ENCODE data around the gene GADD45B. TPM values are rescaled to one million over a fixed set of nuclear protein-coding genes. Genes with fewer than 3 reads are reported as not detected.

GADD45B gene
- total RNA-seq, 3 donors from 2014 or later = 136 to 301 (median 172) TPM

DNA sequence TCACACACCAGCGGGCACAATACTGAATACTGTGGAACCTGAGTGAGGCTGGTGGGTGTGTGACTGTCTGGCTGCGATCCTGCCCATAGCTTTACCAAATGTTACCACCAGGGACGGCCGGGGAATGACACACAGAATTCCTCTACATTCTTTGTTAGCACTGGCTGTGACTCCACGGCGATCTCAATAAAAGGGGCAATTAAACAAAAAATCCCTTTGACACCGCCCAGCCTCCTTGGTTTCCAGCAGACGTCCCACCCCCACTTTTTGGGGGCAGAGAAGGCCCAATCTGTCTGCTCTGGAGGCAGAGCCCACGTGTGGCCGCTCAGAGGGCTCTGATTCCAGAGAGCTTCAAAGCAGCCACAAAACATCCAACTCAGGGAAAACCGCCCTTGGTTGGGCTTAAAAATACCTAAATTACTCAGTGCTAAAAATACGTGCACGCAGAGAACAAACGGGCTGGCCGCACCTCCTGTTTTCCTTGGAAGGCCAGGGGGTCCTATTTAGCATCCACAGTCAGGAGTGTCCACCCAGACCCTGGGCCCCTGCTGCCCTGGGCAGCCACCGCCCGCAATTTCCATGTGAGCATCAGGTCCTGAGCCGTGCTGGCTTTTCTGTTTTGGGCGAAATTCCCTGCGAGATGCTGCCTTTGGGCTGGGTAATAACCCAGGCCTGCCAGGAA, 47.8 kb downstream of the GADD45B start:
- H3K9me3 ChIP-seq = no peaks in the 10 kb centered on the region
- intact Hi-C loops (cut with DNase I; ENCODE audit: low total_unique reads) = no loop called here
- no peak for TF ChIP-seq POLR2A (IDR thresholded peaks at IDR 0.05)
- TF ChIP-seq, protein P1, sequence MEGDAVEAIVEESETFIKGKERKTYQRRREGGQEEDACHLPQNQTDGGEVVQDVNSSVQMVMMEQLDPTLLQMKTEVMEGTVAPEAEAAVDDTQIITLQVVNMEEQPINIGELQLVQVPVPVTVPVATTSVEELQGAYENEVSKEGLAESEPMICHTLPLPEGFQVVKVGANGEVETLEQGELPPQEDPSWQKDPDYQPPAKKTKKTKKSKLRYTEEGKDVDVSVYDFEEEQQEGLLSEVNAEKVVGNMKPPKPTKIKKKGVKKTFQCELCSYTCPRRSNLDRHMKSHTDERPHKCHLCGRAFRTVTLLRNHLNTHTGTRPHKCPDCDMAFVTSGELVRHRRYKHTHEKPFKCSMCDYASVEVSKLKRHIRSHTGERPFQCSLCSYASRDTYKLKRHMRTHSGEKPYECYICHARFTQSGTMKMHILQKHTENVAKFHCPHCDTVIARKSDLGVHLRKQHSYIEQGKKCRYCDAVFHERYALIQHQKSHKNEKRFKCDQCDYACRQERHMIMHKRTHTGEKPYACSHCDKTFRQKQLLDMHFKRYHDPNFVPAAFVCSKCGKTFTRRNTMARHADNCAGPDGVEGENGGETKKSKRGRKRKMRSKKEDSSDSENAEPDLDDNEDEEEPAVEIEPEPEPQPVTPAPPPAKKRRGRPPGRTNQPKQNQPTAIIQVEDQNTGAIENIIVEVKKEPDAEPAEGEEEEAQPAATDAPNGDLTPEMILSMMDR (IDR thresholded peaks at IDR 0.05) = peak in 1 of 3 donors; percentile 21
- H3K36me3 ChIP-seq = no peaks in the 10 kb centered on the region
- no peak overlapping the region for H3K4me3 ChIP-seq
- H3K4me1 ChIP-seq = no peaks in the 10 kb centered on the region
- H3K27ac ChIP-seq = peak overlapping the region in 1 of 2 donors; percentile 39
- H3K27me3 ChIP-seq = no peaks in the 10 kb centered on the region
- no peak for DNase-seq (ENCODE audit: low spot score in 2 of 2)

DNA sequence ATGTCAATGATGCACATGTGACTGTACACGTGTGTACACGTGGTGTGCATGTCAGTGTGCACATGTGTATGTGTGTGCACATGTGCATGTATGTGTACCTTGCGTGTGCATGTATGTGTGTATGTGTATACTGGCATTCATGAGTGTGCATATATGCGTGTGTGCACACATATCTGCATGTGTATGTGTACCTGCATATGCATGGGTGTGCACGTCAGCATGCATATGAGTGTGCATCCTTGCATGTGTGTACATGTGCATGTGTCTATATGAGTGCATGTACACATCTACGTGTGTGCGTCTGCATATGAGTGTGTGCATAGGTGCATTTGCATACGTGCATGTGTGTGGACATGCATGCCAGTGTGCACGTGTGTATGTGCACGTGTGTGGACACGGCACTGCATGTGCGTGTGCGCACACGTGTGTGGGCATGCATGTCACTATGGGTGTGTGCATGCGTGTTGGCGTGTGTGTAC, 48.5 kb downstream of the GADD45B start:
- Histone ChIP-seq H3K4me3 (no peak overlapping the region), H3K27me3 (no peaks in the 10 kb centered on the region), H3K36me3 (no peaks in the 10 kb centered on the region), H3K9me3 (no peaks in the 10 kb centered on the region), H3K27ac (no peak overlapping the region), H3K4me1 (no peaks in the 10 kb centered on the region)
- DNase-seq (ENCODE audit: low spot score in 2 of 2) = no peak
- intact Hi-C loops (cut with DNase I; ENCODE audit: low total_unique reads) = no loop called here
- TF ChIP-seq POLR2A (IDR thresholded peaks at IDR 0.05) = no peak
- TF ChIP-seq, protein P1 (IDR thresholded peaks at IDR 0.05) = no peak
- no peak for TF ChIP-seq POLR2AphosphoS5 (IDR thresholded peaks at IDR 0.05)

DNA sequence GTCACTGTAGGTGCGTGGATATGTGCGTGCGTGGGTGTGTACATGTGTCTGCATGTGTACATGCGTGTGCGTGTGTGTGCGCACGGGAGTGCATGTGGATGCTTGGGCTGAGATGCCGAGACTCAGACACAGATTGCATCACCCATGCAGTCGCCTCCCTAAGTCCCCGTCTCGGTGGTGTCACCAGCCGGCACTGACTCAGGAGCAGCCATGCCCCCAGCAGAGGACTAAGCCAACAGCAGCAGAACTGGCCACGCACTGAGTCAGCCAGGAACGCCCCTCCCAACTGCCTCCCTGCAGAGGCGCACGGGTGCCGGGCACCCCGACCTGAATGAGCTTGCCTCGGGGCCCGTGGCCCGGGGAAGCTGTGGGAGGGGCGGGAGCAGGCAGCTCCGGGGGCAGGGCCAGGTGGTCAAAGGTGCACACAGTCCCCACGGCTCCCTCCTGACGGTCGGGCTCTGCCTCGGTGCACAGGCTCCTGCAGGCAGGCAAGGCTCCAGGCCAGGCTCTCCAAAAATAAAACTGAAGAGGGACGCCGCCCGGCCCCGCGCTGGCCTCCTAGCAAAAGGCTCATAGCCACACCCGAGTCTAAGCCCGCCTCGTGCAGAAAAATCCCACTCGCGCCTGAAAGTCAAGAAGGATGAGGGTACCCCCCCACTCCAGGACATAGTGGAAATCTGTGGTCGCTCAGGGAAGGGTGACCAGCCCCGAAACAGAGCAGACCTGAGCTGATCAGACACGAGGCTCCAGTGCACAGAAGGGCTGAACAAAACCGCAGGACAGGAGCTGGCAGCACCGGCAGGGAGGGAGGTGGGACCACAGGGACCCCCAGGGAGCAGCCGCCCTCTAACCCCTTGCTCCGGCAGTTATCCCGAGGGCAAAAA, 49.2 kb downstream of the GADD45B start:
- intact Hi-C loops (cut with DNase I; ENCODE audit: low total_unique reads) = loop anchor here (1.0 kb wide), 1 partner anchor 19 kb away; no protein-coding TSS in a partner anchor
- TF ChIP-seq POLR2AphosphoS5 (IDR thresholded peaks at IDR 0.05) (no peak), POLR2A (IDR thresholded peaks at IDR 0.05) (no peak)
- TF ChIP-seq, protein P1 (IDR thresholded peaks at IDR 0.05) = no peak
- DNase-seq (ENCODE audit: low spot score in 2 of 2) = peak in 1 of 2 donors; percentile 63
- Histone ChIP-seq H3K4me3 (peak overlapping the region; percentile 7 to 44 (median 32)), H3K27me3 (no peaks in the 10 kb centered on the region), H3K27ac (peak overlapping the region; percentile 40 to 48), H3K4me1 (no peaks in the 10 kb centered on the region), H3K9me3 (no peaks in the 10 kb centered on the region), H3K36me3 (no peaks in the 10 kb centered on the region)

DNA sequence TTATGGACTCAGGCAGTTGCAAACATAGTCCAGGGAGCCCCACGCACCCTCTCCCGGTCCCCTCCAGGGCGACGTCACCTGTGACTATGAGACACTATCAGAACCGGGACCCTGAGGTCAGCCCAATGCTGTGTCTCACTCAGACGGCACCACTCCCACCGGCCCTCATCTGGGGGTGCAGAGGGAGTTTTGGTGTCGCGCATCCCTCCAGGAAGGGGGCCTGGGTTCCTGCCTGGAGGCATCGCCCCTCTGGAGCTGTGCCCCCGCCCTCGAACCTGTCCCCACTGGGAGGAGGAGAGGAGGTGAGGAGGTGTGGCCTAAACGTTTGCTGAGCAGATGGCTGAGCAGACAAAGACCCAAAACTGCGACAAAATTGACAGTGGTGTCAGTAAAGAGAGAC, 51.2 kb downstream of the GADD45B start:
- Histone ChIP-seq H3K36me3 (no peaks in the 10 kb centered on the region), H3K4me3 (no peak overlapping the region), H3K4me1 (no peaks in the 10 kb centered on the region), H3K27me3 (no peaks in the 10 kb centered on the region), H3K9me3 (no peaks in the 10 kb centered on the region), H3K27ac (peak overlapping the region; percentile 34 to 40)
- no peak for TF ChIP-seq POLR2A (IDR thresholded peaks at IDR 0.05)
- TF ChIP-seq, protein P1 (IDR thresholded peaks at IDR 0.05) = no peak
- no peak for TF ChIP-seq POLR2AphosphoS5 (IDR thresholded peaks at IDR 0.05)
- intact Hi-C loops (cut with DNase I; ENCODE audit: low total_unique reads) = no loop called here
- DNase-seq (ENCODE audit: low spot score in 2 of 2) = no peak

DNA sequence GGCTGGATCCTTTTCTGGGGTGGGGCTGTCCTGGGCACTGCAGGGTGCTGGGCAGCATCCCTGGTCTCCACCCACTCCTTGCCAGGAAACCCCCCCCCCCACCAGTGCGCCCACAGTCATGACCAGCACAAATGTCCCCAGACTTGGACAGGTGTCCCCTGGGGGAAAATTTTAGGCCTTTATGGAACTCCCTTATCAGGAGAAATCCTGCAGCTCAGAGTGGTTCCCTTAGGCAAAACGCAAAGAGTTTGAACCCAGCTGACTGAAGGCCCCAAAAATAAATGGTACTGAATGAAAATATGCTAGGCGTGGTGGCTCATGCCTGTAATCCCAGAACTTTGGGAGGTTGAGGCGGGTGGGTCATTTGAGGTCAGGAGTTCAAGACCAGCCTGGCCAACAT, 51.8 kb downstream of the GADD45B start:
- Histone ChIP-seq H3K4me3 (no peak overlapping the region), H3K27ac (peak overlapping the region; percentile 40 to 44), H3K36me3 (no peaks in the 10 kb centered on the region), H3K9me3 (no peaks in the 10 kb centered on the region), H3K27me3 (no peaks in the 10 kb centered on the region), H3K4me1 (no peaks in the 10 kb centered on the region)
- intact Hi-C loops (cut with DNase I; ENCODE audit: low total_unique reads) = no loop called here
- no peak for DNase-seq (ENCODE audit: low spot score in 2 of 2)
- TF ChIP-seq POLR2A (IDR thresholded peaks at IDR 0.05) = no peak
- no peak for TF ChIP-seq POLR2AphosphoS5 (IDR thresholded peaks at IDR 0.05)
- TF ChIP-seq, protein P1 (IDR thresholded peaks at IDR 0.05) = no peak

All from breast epithelium (tissue), 4 donors.